ENCODE results near the gene IMPA2.

DNA sequence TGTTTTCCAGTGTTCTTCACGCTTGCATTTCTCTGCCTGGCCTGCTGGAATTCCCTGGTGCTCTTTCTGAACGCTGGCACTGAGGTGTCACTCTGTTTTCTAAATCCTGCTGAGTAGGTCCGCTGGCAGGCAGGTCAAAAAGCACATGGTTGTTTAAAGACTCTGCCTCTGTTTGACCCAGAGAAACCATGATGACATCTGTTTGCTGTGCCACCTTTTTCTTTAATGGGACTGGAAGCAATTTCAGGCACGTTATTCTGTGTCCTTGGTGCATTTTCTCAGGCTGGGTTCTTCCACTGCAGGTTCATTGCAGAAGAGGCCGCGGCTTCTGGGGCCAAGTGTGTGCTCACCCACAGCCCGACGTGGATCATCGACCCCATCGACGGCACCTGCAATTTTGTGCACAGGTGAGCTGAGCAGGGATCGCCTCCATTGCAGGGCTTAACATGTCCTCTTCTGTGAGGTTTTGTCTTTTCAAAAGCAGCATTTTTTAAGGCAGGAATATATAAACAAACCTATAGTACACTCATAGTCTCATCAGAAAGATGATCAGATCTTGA, 28.4 kb downstream of the IMPA2 start:
- TF ChIP-seq FOXA1 (IDR thresholded peaks at IDR 0.05) (no peak), SP1 (IDR thresholded peaks at IDR 0.05) (no peak), FOXM1 (IDR thresholded peaks at IDR 0.05; ENCODE audit: borderline replicate concordance) (no peak), ARNT (IDR thresholded peaks at IDR 0.05) (no peak), SUZ12 (IDR thresholded peaks at IDR 0.05) (no peak), BHLHE40 (IDR thresholded peaks at IDR 0.05; ENCODE audit: borderline replicate concordance) (no peak), ZNF384 (IDR thresholded peaks at IDR 0.05) (no peak)
- TF ChIP-seq, protein P1, sequence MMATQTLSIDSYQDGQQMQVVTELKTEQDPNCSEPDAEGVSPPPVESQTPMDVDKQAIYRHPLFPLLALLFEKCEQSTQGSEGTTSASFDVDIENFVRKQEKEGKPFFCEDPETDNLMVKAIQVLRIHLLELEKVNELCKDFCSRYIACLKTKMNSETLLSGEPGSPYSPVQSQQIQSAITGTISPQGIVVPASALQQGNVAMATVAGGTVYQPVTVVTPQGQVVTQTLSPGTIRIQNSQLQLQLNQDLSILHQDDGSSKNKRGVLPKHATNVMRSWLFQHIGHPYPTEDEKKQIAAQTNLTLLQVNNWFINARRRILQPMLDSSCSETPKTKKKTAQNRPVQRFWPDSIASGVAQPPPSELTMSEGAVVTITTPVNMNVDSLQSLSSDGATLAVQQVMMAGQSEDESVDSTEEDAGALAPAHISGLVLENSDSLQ (IDR thresholded peaks at IDR 0.05), result no peak

Data from HEK293T (cell line).